ENCODE results near the gene ARHGAP15. TPM values are rescaled to one million over a fixed set of nuclear protein-coding genes. Genes with fewer than 3 reads are reported as not detected.

The ARHGAP15 gene
- total and polyA plus RNA-seq, 2 experiments from 2014 or later = 0.26 TPM; not detected in 1

DNA sequence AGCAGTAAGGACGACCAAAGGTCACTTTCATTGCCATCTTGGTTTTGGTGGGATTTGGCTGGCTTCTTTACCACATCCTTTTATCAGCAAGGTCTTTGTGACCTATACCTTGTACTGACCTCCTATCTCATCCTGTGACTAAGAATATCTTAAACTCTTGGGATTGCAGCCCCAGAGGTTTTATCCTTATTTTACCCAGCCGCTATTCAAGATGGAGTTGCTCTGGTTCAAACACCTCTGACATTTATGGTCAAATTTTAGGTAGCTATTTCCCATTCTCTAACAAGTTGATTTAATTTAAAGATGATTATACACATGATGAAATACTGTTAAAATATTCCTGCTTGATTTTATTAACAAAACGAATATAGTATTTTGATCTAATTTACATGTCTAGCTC is 326.1 kb downstream of the ARHGAP15 start:
- Mint-ChIP-seq H3K9me3 (no peaks in the 10 kb centered on the region), H3K4me1 (no peaks in the 10 kb centered on the region), H3K36me3 (ENCODE audit: low read depth) (no peaks in the 10 kb centered on the region), H3K4me3 (no peak overlapping the region), H3K27me3 (ENCODE audit: insufficient read depth, low read depth, poor library complexity) (no peaks in the 10 kb centered on the region), H3K27ac (no peak overlapping the region)
- Histone ChIP-seq H3F3A (replicated peaks; ENCODE audit: low read depth) (no peaks in the 10 kb centered on the region), H3K9me2 (ENCODE audit: insufficient read depth) (no peaks in the 10 kb centered on the region), H3K27ac (ENCODE audit: low read depth) (no peak overlapping the region), H3K79me2 (replicated peaks; ENCODE audit: insufficient read depth) (no peaks in the 10 kb centered on the region), H2AFZ (no peak overlapping the region), H3K4me3 (no peak overlapping the region), H3K27me3 (ENCODE audit: insufficient read depth) (no peaks in the 10 kb centered on the region), H4K20me1 (replicated peaks; ENCODE audit: insufficient read depth) (no peaks in the 10 kb centered on the region), H3K4me1 (ENCODE audit: insufficient read depth) (no peaks in the 10 kb centered on the region), H3K36me3 (ENCODE audit: insufficient read depth) (no peaks in the 10 kb centered on the region), H3K4me2 (no peak overlapping the region)
- TF ChIP-seq, protein P1, sequence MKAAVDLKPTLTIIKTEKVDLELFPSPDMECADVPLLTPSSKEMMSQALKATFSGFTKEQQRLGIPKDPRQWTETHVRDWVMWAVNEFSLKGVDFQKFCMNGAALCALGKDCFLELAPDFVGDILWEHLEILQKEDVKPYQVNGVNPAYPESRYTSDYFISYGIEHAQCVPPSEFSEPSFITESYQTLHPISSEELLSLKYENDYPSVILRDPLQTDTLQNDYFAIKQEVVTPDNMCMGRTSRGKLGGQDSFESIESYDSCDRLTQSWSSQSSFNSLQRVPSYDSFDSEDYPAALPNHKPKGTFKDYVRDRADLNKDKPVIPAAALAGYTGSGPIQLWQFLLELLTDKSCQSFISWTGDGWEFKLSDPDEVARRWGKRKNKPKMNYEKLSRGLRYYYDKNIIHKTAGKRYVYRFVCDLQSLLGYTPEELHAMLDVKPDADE (IDR thresholded peaks at IDR 0.05) = no peak
- no peak for TF ChIP-seq POLR2AphosphoS5 (IDR thresholded peaks at IDR 0.05; ENCODE audit: low read depth)
- no peak for TF ChIP-seq CREB1 (CRISPR knock-in tag; IDR thresholded peaks at IDR 0.05; ENCODE audit: low read depth)
- TF ChIP-seq EZH2phosphoT487 (IDR thresholded peaks at IDR 0.05; ENCODE audit: unreplicated experiment) = no peak
- no peak for TF ChIP-seq ZNF114 (CRISPR knock-in tag; IDR thresholded peaks at IDR 0.05)
- no peak for TF ChIP-seq NANOG (IDR thresholded peaks at IDR 0.05; ENCODE audit: borderline replicate concordance)
- TF ChIP-seq, protein P2, sequence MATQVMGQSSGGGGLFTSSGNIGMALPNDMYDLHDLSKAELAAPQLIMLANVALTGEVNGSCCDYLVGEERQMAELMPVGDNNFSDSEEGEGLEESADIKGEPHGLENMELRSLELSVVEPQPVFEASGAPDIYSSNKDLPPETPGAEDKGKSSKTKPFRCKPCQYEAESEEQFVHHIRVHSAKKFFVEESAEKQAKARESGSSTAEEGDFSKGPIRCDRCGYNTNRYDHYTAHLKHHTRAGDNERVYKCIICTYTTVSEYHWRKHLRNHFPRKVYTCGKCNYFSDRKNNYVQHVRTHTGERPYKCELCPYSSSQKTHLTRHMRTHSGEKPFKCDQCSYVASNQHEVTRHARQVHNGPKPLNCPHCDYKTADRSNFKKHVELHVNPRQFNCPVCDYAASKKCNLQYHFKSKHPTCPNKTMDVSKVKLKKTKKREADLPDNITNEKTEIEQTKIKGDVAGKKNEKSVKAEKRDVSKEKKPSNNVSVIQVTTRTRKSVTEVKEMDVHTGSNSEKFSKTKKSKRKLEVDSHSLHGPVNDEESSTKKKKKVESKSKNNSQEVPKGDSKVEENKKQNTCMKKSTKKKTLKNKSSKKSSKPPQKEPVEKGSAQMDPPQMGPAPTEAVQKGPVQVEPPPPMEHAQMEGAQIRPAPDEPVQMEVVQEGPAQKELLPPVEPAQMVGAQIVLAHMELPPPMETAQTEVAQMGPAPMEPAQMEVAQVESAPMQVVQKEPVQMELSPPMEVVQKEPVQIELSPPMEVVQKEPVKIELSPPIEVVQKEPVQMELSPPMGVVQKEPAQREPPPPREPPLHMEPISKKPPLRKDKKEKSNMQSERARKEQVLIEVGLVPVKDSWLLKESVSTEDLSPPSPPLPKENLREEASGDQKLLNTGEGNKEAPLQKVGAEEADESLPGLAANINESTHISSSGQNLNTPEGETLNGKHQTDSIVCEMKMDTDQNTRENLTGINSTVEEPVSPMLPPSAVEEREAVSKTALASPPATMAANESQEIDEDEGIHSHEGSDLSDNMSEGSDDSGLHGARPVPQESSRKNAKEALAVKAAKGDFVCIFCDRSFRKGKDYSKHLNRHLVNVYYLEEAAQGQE (IDR thresholded peaks at IDR 0.05; ENCODE audit: unreplicated experiment) = no peak
- TF ChIP-seq STAT1 (IDR thresholded peaks at IDR 0.05; ENCODE audit: unreplicated experiment) = no peak
- DNase-seq (ENCODE audit: low spot score) (no peak), ATAC-seq (no peak)

DNA sequence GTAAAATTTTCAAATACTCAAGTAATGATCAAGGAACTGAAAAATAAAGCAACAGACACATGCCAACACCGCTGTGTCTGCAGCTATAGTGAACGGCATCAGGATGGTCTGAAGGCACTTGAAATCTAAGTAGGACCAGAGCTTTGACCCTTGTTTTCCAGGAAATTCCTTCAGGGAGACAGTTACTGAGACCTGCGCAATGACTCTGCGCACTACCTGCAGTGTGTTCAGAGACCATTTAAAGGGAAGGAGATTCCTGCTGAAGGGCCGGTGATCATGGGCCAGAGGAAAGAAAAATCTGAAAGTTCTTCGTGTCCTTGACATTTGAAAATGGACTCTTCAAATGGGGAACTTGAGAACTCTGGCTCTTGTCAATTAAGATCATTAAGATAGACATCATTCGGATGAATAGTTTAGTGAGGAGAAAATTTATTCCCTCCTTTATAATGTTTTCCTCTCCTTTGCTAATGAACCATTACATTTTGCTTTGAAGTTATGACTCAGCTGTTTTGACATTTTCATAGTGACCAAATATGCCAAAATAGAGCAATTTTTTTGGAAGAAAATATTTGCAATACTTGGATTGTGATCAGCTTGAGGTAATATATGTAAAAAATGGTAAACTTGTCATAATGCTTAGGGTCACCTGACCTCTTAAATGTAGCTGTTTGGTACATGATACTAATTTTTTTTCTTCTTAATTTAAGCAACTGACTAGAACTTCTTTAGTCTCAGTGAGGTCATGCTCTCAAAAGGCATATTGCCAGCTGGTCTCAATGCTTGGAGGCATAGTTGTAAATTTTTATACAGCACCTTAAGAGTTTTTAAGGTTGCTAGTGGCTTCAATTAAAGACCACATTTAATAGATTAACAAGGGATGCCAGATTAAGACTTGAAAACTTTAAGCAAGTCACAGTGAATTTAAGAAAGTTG is 329.3 kb downstream of the ARHGAP15 start:
- Histone ChIP-seq H3K9me2 (ENCODE audit: insufficient read depth) (no peaks in the 10 kb centered on the region), H3K79me2 (replicated peaks; ENCODE audit: insufficient read depth) (no peaks in the 10 kb centered on the region), H3K27me3 (ENCODE audit: insufficient read depth) (no peaks in the 10 kb centered on the region), H3K4me3 (no peak overlapping the region), H3K36me3 (ENCODE audit: insufficient read depth) (no peaks in the 10 kb centered on the region), H3K4me2 (no peak overlapping the region), H3F3A (replicated peaks; ENCODE audit: low read depth) (no peaks in the 10 kb centered on the region), H2AFZ (peak overlapping the region; percentile 77; the same call in 1 of the 2 replicates), H4K20me1 (replicated peaks; ENCODE audit: insufficient read depth) (no peaks in the 10 kb centered on the region), H3K4me1 (ENCODE audit: insufficient read depth) (no peaks in the 10 kb centered on the region), H3K27ac (ENCODE audit: low read depth) (no peak overlapping the region)
- Mint-ChIP-seq H3K9me3 (no peaks in the 10 kb centered on the region), H3K27me3 (ENCODE audit: insufficient read depth, low read depth, poor library complexity) (no peaks in the 10 kb centered on the region), H3K27ac (no peak overlapping the region), H3K36me3 (ENCODE audit: low read depth) (no peaks in the 10 kb centered on the region), H3K4me1 (no peaks in the 10 kb centered on the region), H3K4me3 (no peak overlapping the region)
- DNase-seq (ENCODE audit: low spot score) = no peak
- ATAC-seq = no peak
- TF ChIP-seq POLR2AphosphoS5 (IDR thresholded peaks at IDR 0.05; ENCODE audit: low read depth) = no peak
- TF ChIP-seq CREB1 (CRISPR knock-in tag; IDR thresholded peaks at IDR 0.05; ENCODE audit: low read depth) = no peak
- no peak for TF ChIP-seq ZNF114 (CRISPR knock-in tag; IDR thresholded peaks at IDR 0.05)
- TF ChIP-seq, protein P3, sequence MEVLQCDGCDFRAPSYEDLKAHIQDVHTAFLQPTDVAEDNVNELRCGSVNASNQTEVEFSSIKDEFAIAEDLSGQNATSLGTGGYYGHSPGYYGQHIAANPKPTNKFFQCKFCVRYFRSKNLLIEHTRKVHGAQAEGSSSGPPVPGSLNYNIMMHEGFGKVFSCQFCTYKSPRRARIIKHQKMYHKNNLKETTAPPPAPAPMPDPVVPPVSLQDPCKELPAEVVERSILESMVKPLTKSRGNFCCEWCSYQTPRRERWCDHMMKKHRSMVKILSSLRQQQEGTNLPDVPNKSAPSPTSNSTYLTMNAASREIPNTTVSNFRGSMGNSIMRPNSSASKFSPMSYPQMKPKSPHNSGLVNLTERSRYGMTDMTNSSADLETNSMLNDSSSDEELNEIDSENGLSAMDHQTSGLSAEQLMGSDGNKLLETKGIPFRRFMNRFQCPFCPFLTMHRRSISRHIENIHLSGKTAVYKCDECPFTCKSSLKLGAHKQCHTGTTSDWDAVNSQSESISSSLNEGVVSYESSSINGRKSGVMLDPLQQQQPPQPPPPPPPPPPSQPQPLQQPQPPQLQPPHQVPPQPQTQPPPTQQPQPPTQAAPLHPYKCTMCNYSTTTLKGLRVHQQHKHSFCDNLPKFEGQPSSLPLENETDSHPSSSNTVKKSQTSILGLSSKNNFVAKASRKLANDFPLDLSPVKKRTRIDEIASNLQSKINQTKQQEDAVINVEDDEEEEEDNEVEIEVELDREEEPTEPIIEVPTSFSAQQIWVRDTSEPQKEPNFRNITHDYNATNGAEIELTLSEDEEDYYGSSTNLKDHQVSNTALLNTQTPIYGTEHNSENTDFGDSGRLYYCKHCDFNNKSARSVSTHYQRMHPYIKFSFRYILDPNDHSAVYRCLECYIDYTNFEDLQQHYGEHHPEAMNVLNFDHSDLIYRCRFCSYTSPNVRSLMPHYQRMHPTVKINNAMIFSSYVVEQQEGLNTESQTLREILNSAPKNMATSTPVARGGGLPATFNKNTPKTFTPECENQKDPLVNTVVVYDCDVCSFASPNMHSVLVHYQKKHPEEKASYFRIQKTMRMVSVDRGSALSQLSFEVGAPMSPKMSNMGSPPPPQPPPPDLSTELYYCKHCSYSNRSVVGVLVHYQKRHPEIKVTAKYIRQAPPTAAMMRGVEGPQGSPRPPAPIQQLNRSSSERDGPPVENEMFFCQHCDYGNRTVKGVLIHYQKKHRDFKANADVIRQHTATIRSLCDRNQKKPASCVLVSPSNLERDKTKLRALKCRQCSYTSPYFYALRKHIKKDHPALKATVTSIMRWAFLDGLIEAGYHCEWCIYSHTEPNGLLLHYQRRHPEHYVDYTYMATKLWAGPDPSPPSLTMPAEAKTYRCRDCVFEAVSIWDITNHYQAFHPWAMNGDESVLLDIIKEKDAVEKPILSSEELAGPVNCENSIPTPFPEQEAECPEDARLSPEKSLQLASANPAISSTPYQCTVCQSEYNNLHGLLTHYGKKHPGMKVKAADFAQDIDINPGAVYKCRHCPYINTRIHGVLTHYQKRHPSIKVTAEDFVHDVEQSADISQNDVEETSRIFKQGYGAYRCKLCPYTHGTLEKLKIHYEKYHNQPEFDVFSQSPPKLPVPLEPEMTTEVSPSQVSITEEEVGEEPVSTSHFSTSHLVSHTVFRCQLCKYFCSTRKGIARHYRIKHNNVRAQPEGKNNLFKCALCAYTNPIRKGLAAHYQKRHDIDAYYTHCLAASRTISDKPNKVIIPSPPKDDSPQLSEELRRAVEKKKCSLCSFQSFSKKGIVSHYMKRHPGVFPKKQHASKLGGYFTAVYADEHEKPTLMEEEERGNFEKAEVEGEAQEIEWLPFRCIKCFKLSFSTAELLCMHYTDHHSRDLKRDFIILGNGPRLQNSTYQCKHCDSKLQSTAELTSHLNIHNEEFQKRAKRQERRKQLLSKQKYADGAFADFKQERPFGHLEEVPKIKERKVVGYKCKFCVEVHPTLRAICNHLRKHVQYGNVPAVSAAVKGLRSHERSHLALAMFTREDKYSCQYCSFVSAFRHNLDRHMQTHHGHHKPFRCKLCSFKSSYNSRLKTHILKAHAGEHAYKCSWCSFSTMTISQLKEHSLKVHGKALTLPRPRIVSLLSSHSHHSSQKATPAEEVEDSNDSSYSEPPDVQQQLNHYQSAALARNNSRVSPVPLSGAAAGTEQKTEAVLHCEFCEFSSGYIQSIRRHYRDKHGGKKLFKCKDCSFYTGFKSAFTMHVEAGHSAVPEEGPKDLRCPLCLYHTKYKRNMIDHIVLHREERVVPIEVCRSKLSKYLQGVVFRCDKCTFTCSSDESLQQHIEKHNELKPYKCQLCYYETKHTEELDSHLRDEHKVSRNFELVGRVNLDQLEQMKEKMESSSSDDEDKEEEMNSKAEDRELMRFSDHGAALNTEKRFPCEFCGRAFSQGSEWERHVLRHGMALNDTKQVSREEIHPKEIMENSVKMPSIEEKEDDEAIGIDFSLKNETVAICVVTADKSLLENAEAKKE (CRISPR knock-in tag; IDR thresholded peaks at IDR 0.05) = no peak

Data from GM23338 (cell line).